A172 (cell line): ENCODE measurements around the gene CLCN7. TPM values are rescaled to one million over a fixed set of nuclear protein-coding genes. Genes with fewer than 3 reads are reported as not detected.
"Not testable (repeated sequence)": the region's sequence is repeated elsewhere in the genome, so short reads cannot be mapped to it uniquely, and the experiment has no call there.

Experiments
- DNase-seq: peaks from one replicate; pipeline ENCODE4 v3.0.0-alpha.2; 2015; ENCODE audit warnings: low spot score
- total RNA-seq: library from RNA; depleted of rRNA; stranded (reverse); fragments of >200 nt; shearing (Covaris generic); gene quantifications from 2 replicates; pipeline ENCODE4 v1.2.3, GENCODE V29; 2014

CLCN7 gene
- total RNA-seq, 1 experiment from 2014 or later: 86.3 TPM

- no peak for DNase-seq
These were observed 12.7 kb upstream of the CLCN7 start for GRCh38 chr16:1487395-1488053.

GRCh38 chr16:1486551-1487390 is 11.9 kb upstream of the CLCN7 start:
- no peak for DNase-seq

- no peak for DNase-seq
These were observed 11.1 kb upstream of the CLCN7 start for GRCh38 chr16:1485847-1486496.

GRCh38 chr16:1481906-1482835 is 7.3 kb upstream of the CLCN7 start:
- DNase-seq: no peak

- DNase-seq: not testable (repeated sequence)
These were observed 4.1 kb upstream of the CLCN7 start for GRCh38 chr16:1478937-1479336.

GRCh38 chr16:1477033-1477432 is 2.2 kb upstream of the CLCN7 start:
- DNase-seq: no peak

GRCh38 chr16:1475552-1476114 is 805 bp upstream of the CLCN7 start:
- DNase-seq: no peak

- no peak for DNase-seq
These were observed 589 bp downstream of the CLCN7 start for GRCh38 chr16:1474082-1474795.

GRCh38 chr16:1472974-1473373 is 1.9 kb downstream of the CLCN7 start:
- no peak for DNase-seq

GRCh38 chr16:1471569-1472194 is 3.1 kb downstream of the CLCN7 start:
- DNase-seq: no peak

- no peak for DNase-seq
These were observed 4.2 kb downstream of the CLCN7 start for GRCh38 chr16:1470481-1471251.

GRCh38 chr16:1469693-1470201 is 5.1 kb downstream of the CLCN7 start:
- no peak for DNase-seq

GRCh38 chr16:1469141-1469540 is 5.7 kb downstream of the CLCN7 start:
- not testable (repeated sequence) for DNase-seq

GRCh38 chr16:1468426-1468810 is 6.4 kb downstream of the CLCN7 start:
- no peak for DNase-seq

- DNase-seq: peak; percentile 44
These were observed 7.8 kb downstream of the CLCN7 start for GRCh38 chr16:1466968-1467521.

- no peak for DNase-seq
These were observed 8.8 kb downstream of the CLCN7 start for GRCh38 chr16:1466054-1466453.

GRCh38 chr16:1465567-1465915 is 9.3 kb downstream of the CLCN7 start:
- DNase-seq: no peak

- DNase-seq: no peak
These were observed 9.8 kb downstream of the CLCN7 start for GRCh38 chr16:1464894-1465566.
